GM12878 (cell line): ENCODE results near the gene NADSYN1. TPM values are rescaled to one million over a fixed set of nuclear protein-coding genes. Genes with fewer than 3 reads are reported as not detected.

Source experiments
- ATAC-seq: fragments of 200-7000 bp; cut with Tn5 transposase; 3 replicates; pipeline ENCODE4 v1.9.1; 2020; ENCODE audit warnings: mild to moderate bottlenecking, moderate library complexity
- BruUV-seq: library from RNA; stranded (reverse); fragments of 400-500 nt; replicated peaks from 2 replicates; lab custom pipeline; 2021; lab: Mats Ljungman, UMichigan
- CTCF ChIA-PET: fragments of 300-600 bp; sonication (Branson Sonifier 250); formaldehyde crosslinking; extraction: SDS; loops from one replicate; lab custom pipeline; 2021; ENCODE audit warnings: inconsistent platforms; lab: Yijun Ruan, JAX
- POLR2A ChIA-PET: fragments of 350-600 bp; formaldehyde crosslinking; extraction: SDS; loops from one replicate; lab custom pipeline; 2021; ENCODE audit warnings: inconsistent platforms; lab: Charles Lee
- RAD21 ChIA-PET: fragments of 300-600 bp; sonication (Branson Sonifier 250); formaldehyde crosslinking; loops from one replicate; lab custom pipeline; 2023; ENCODE audit warnings: antibody characterized with exemption; ENCODE audit not compliant: unreplicated experiment; lab: Charles Lee
- SMC1A ChIA-PET: fragments of 300-600 bp; sonication (Branson Sonifier 250); formaldehyde crosslinking; loops from one replicate; lab custom pipeline; 2023; ENCODE audit not compliant: unreplicated experiment, uncharacterized antibody; lab: Charles Lee
- DNase-seq: peaks from one replicate; pipeline ENCODE4 v3.0.0-alpha.2; 2011; ENCODE audit warnings: low read depth, low spot score
- FAIRE-seq: peaks from 3 replicates; lab custom pipeline; 2011; peaks lifted over from hg19 to GRCh38; lab: Jason Lieb, UNC
- H2AFZ ChIP-seq: 2 replicates; pipeline ENCODE4 v1.6.0; 2011; ENCODE audit warnings: low read depth, low read length, control low read depth; ENCODE audit not compliant: control insufficient read depth
- H3K27ac ChIP-seq: 2 replicates; pipeline ENCODE4 v1.5.1; 2011; ENCODE audit warnings: control low read depth; ENCODE audit not compliant: control insufficient read depth, insufficient read depth
- H3K27me3 ChIP-seq, 2 experiments: replicated peaks in 1 of 2; 2 replicates each; pipeline versions ENCODE4 v1.6.0 to v1.6.1; 2011; ENCODE audit warnings: low read length in 1 of 2; ENCODE audit not compliant: control insufficient read depth in 2 of 2, insufficient read depth in 2 of 2
- H3K36me3 ChIP-seq, 2 experiments: 2 replicates each; pipeline ENCODE4 v1.5.1; 2011; ENCODE audit warnings: low read length in 1 of 2; ENCODE audit not compliant: control insufficient read depth in 2 of 2, insufficient read depth in 2 of 2
- H3K4me1 ChIP-seq: 2 replicates; pipeline ENCODE4 v1.6.1; 2011; ENCODE audit warnings: mild to moderate bottlenecking, low read length, moderate library complexity, mixed read lengths; ENCODE audit not compliant: control insufficient read depth, insufficient read depth
- H3K4me2 ChIP-seq: 2 replicates; pipeline ENCODE4 v1.6.0; 2011; ENCODE audit warnings: control low read depth; ENCODE audit not compliant: control insufficient read depth, insufficient read depth
- H3K4me3 ChIP-seq: fragments of 200-600 bp; sonication (generic); 2 replicates; pipeline ENCODE4 v1.5.1; 2016
- H3K79me2 ChIP-seq: 2 replicates; pipeline ENCODE4 v1.6.0; 2011; ENCODE audit warnings: low read length; ENCODE audit not compliant: control insufficient read depth, insufficient read depth
- H3K9ac ChIP-seq: 2 replicates; pipeline ENCODE4 v1.8.0; 2011; ENCODE audit warnings: low read length, control low read depth, mixed read lengths; ENCODE audit not compliant: control insufficient read depth, insufficient read depth
- H3K9me3 ChIP-seq: replicated peaks from 3 replicates; pipeline ENCODE4 v1.5.1; 2011; ENCODE audit warnings: mild to moderate bottlenecking, low read length; ENCODE audit not compliant: control insufficient read depth, insufficient read depth
- H4K20me1 ChIP-seq: 2 replicates; pipeline ENCODE4 v1.6.0; 2011; ENCODE audit not compliant: control insufficient read depth, insufficient read depth
- CREM ChIP-seq: IDR thresholded peaks from 2 replicates; pipeline ENCODE4 v1.6.1; 2014; ENCODE audit warnings: antibody characterized with exemption, low read depth
- CUX1 ChIP-seq: IDR thresholded peaks from 2 replicates; pipeline ENCODE4 v1.6.1; 2012; ENCODE audit warnings: improper control_type of control experiment, low read depth, low read length; ENCODE audit not compliant: insufficient replicate concordance
- USF1 ChIP-seq: IDR thresholded peaks from 2 replicates; pipeline ENCODE4 v1.6.1; 2011; ENCODE audit warnings: borderline replicate concordance, low read depth, mild to moderate bottlenecking, moderate library complexity, mixed read lengths, low read length; ENCODE audit not compliant: insufficient read depth; ENCODE audit errors: extremely low read length
- ZNF384 ChIP-seq: IDR thresholded peaks from 2 replicates; pipeline ENCODE4 v1.6.1; 2012; ENCODE audit warnings: low read depth, mild to moderate bottlenecking, low read length, improper control_type of control experiment, borderline replicate concordance
- WGBS: methylation state at CpG from one replicate; pipeline ENCODE4 v1.1.6; 2016; ENCODE audit warnings: low lambda C conversion rate; ENCODE audit not compliant: insufficient replicate concordance, insufficient coverage; ENCODE audit errors: missing lambda C conversion rate; 5-methylcytosine and 5-hydroxymethylcytosine counted together
- in situ Hi-C: fragments of 300-500 bp; cut with MboI; formaldehyde crosslinking; loops from 9 replicates; pipeline ENCODE4 v1.14.3; 2018; ENCODE audit warnings: mixed read lengths
- intact Hi-C: fragments of 100-400 bp; cut with micrococcal nuclease; formaldehyde crosslinking; loops from one replicate; pipeline ENCODE4 v1.14.2; 2022; ENCODE audit not compliant: unreplicated experiment
- polyA plus RNA-seq, 11 experiments: library from polyadenylated mRNA; depleted of rRNA in 4 of 11; unstranded in 6 of 11; stranded (reverse) in 5 of 11; fragments of >200 nt; fragmentation: Nextera tagmentation in 4 of 11; fragmentation: Illumina TruSeq in 1 of 11; extraction: Ambion mirVana in 4 of 11; extraction: Trizol in 1 of 11; gene quantifications; 1 replicate in 1 of 11; 2 replicates in 10 of 11; pipeline versions ENCODE4 v1.2.1 to v1.2.3, GENCODE V29; 2011 to 2016; ENCODE audit warnings: inconsistent platforms in 2 of 11, missing spikeins in 2 of 11, low read depth in 1 of 11
- total RNA-seq, 4 experiments: library from RNA; depleted of rRNA in 3 of 4; stranded (reverse); fragments of >200 nt in 3 of 4; fragmentation: Illumina TruSeq in 1 of 4; extraction: Trizol in 1 of 4; gene quantifications; 2 replicates each; pipeline versions ENCODE4 v1.2.1 to v1.2.3, GENCODE V29; 2013 to 2021

NADSYN1 gene
- total and polyA plus RNA-seq, 10 of the 15 experiments (the other 5 are each of a cell fraction or from before 2014, with no cell fraction given): 12.2 to 90.2 (median 69.5) TPM

DNA sequence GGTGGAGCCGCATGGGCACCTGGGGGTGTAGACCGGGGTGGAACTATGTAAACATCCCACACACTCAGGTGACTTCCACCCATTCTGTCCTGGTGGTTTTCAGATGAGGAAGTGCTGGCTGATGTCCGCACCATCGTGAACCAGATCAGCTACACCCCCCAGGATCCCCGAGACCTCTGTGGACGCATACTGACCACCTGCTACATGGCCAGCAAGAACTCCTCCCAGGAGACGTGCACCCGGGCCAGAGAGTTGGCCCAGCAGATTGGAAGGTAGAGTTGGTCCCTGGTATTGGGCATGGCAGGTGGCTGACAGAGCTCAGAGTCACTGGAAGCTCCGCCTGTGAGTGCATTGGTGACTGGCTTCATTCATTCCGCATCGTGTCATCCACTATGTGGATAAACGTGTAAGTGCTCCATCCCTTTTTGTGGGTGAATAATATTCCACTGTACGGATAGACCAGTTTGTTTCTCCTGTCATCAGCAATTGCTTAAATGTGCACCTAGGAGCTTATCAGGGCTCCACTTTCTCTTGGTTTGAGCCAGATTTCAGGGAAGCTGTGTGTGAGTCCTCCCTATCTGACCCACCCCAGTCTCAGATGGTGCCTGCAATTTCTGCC lies 29.9 kb downstream of the NADSYN1 start (continued):
- no peak for TF ChIP-seq CUX1
- TF ChIP-seq CREM: no peak

- no TSS peak for BruUV-seq
- 84% methylated on average over 6 of the region's 6 CpGs for WGBS
- H3K4me3 ChIP-seq: no peak overlapping the region
- DNase-seq (no peak), ATAC-seq (no peak)
- peaks cover 4% of the 10 kb centered on the region for H3K4me1 ChIP-seq
- no peaks in the 10 kb centered on the region for H4K20me1 ChIP-seq
- CTCF ChIA-PET: no interaction called here
- no peaks in the 10 kb centered on the region for H3K79me2 ChIP-seq
- H3K27me3 ChIP-seq: no peaks in the 10 kb centered on the region
- in situ Hi-C loops (no loop called here), intact Hi-C loops (no loop called here)
- no peak overlapping the region for H2AFZ ChIP-seq
- POLR2A ChIA-PET: no interaction called here
- no peak overlapping the region for H3K9ac ChIP-seq
- H3K9me3 ChIP-seq: no peaks in the 10 kb centered on the region
- peaks cover 30 to 32% of the 10 kb centered on the region in 2 experiments for H3K36me3 ChIP-seq
- TF ChIP-seq ZNF384 (no peak), USF1 (peak; percentile 26)
- TF ChIP-seq, all 136 proteins: peak for 1
- ChIA-PET RAD21 (no interaction called here), SMC1A (interaction anchor here (0.6 kb wide), 1 partner anchor 1685 kb away, joined by 3 read pairs; no protein-coding TSS in a partner anchor)
- Histone ChIP-seq H3K27ac (no peak overlapping the region), H3K4me2 (no peak overlapping the region)
- FAIRE-seq: no peak
Measured at GRCh38 chr11:71483692-71484091, 30.7 kb downstream of the NADSYN1 start.
